GM23338 (cell line): ENCODE results near the gene VMA21. TPM values are rescaled to one million over a fixed set of nuclear protein-coding genes. Genes with fewer than 3 reads are reported as not detected.

ENCODE experiments used
- ATAC-seq: fragments of 200-7000 bp; cut with Tn5 transposase; 3 replicates; pipeline ENCODE4 v1.9.1; 2020
- DNase-seq: peaks from one replicate; pipeline ENCODE4 v3.0.0-alpha.2; 2015; ENCODE audit warnings: low spot score
- H2AFZ ChIP-seq: fragments of 200-600 bp; sonication (generic); 2 replicates; pipeline ENCODE4 v1.8.0; 2016; ENCODE audit warnings: antibody characterized with exemption, mild to moderate bottlenecking, moderate library complexity
- H3F3A ChIP-seq: fragments of 200-600 bp; sonication (generic); replicated peaks from 2 replicates; pipeline ENCODE4 v1.8.0; 2017; ENCODE audit warnings: antibody characterized with exemption, mixed run types, low read depth
- H3K27ac ChIP-seq: fragments of 200-600 bp; sonication (generic); 2 replicates; pipeline ENCODE4 v1.6.1; 2016; ENCODE audit warnings: low read depth
- H3K27me3 ChIP-seq: fragments of 200-600 bp; sonication (generic); 2 replicates; pipeline ENCODE4 v1.8.0; 2016; ENCODE audit warnings: mild to moderate bottlenecking, mixed run types, moderate library complexity; ENCODE audit not compliant: insufficient read depth
- H3K36me3 ChIP-seq: fragments of 200-600 bp; sonication (generic); 2 replicates; pipeline ENCODE4 v1.8.0; 2016; ENCODE audit warnings: mild to moderate bottlenecking; ENCODE audit not compliant: insufficient read depth
- H3K4me1 ChIP-seq: fragments of 200-600 bp; sonication (generic); 2 replicates; pipeline ENCODE4 v1.8.0; 2016; ENCODE audit warnings: mild to moderate bottlenecking, moderate library complexity; ENCODE audit not compliant: insufficient read depth
- H3K4me2 ChIP-seq: fragments of 200-600 bp; sonication (generic); 2 replicates; pipeline ENCODE4 v1.7.1; 2017; ENCODE audit warnings: mixed run types
- H3K4me3 ChIP-seq: fragments of 200-600 bp; sonication (generic); 2 replicates; pipeline ENCODE4 v1.6.1; 2016; ENCODE audit warnings: mixed run types
- H3K79me2 ChIP-seq: fragments of 200-600 bp; sonication (generic); replicated peaks from 2 replicates; pipeline ENCODE4 v1.8.0; 2017; ENCODE audit warnings: mild to moderate bottlenecking; ENCODE audit not compliant: insufficient read depth
- H3K9me2 ChIP-seq: fragments of 200-600 bp; sonication (generic); 2 replicates; pipeline ENCODE4 v1.8.0; 2017; ENCODE audit not compliant: insufficient read depth
- H4K20me1 ChIP-seq: fragments of 200-600 bp; sonication (generic); replicated peaks from 2 replicates; pipeline ENCODE4 v1.8.0; 2017; ENCODE audit warnings: mild to moderate bottlenecking; ENCODE audit not compliant: insufficient read depth
- H3K27ac Mint-ChIP-seq: 2 replicates; pipeline ENCODE4 v1.8.0; 2020; ENCODE audit warnings: inconsistent platforms, mild to moderate bottlenecking, moderate library complexity, mixed read lengths
- H3K27me3 Mint-ChIP-seq: 3 replicates; pipeline ENCODE4 v1.8.0; 2022; ENCODE audit warnings: low read depth, mild to moderate bottlenecking, moderate library complexity, mixed read lengths, inconsistent platforms; ENCODE audit not compliant: insufficient read depth, poor library complexity
- H3K36me3 Mint-ChIP-seq: 3 replicates; pipeline ENCODE4 v1.8.0; 2021; ENCODE audit warnings: low read depth, mild to moderate bottlenecking, inconsistent platforms, moderate library complexity, mixed read lengths
- H3K4me1 Mint-ChIP-seq: 3 replicates; pipeline ENCODE4 v1.8.0; 2020; ENCODE audit warnings: mild to moderate bottlenecking, inconsistent platforms, mixed read lengths
- H3K4me3 Mint-ChIP-seq: 3 replicates; pipeline ENCODE4 v1.8.0; 2021; ENCODE audit warnings: moderate library complexity, mild to moderate bottlenecking, inconsistent platforms, mixed read lengths
- H3K9me3 Mint-ChIP-seq: 3 replicates; pipeline ENCODE4 v1.8.0; 2020; ENCODE audit warnings: moderate library complexity, mild to moderate bottlenecking, inconsistent platforms, mixed read lengths
- CREB1 ChIP-seq: fragments of 250-450 bp; sonication (Bioruptor Pico); IDR thresholded peaks from 2 replicates; pipeline ENCODE4 v1.5.0; 2020; ENCODE audit warnings: low read depth, mild to moderate bottlenecking, moderate library complexity
- CTCF ChIP-seq, 2 experiments: fragments of 200-600 bp in 1 of 2; sonication (generic) in 1 of 2; conservative IDR thresholded peaks; 2 replicates each; pipeline versions ENCODE4 v1.5.1 to v1.6.1; 2016 to 2017; ENCODE audit warnings: antibody characterized with exemption in 2 of 2, low read depth in 2 of 2, mild to moderate bottlenecking in 2 of 2, moderate library complexity in 1 of 2
- EZH2 ChIP-seq: fragments of 200-600 bp; sonication (generic); IDR thresholded peaks from one replicate; pipeline ENCODE4 v1.8.0; 2017; ENCODE audit warnings: antibody characterized with exemption, mild to moderate bottlenecking, low read depth; ENCODE audit not compliant: unreplicated experiment
- JUNB ChIP-seq: IDR thresholded peaks from one replicate; pipeline ENCODE4 v1.6.1; 2016; ENCODE audit warnings: antibody characterized with exemption; ENCODE audit not compliant: unreplicated experiment
- NANOG ChIP-seq: IDR thresholded peaks from 2 replicates; pipeline ENCODE4 v1.6.1; 2016; ENCODE audit warnings: antibody characterized with exemption, borderline replicate concordance
- POLR2AphosphoS5 ChIP-seq: IDR thresholded peaks from 2 replicates; pipeline ENCODE4 v1.6.1; 2016; ENCODE audit warnings: antibody characterized with exemption, low read depth
- STAT1 ChIP-seq: IDR thresholded peaks from one replicate; pipeline ENCODE4 v1.6.1; 2016; ENCODE audit warnings: antibody characterized with exemption; ENCODE audit not compliant: unreplicated experiment
- ZNF114 ChIP-seq: fragments of 250-450 bp; sonication (Bioruptor Pico); IDR thresholded peaks from 2 replicates; pipeline ENCODE4 v1.5.0; 2020; ENCODE audit warnings: mild to moderate bottlenecking, moderate library complexity
- polyA plus RNA-seq: library from polyadenylated mRNA; unstranded; fragments of >200 nt; fragmentation: Nextera tagmentation; extraction: Ambion mirVana; gene quantifications from 2 replicates; pipeline ENCODE4 v1.2.1, GENCODE V29; 2016
- total RNA-seq: library from RNA; depleted of rRNA; stranded (reverse); fragments of >200 nt; shearing (Covaris generic); gene quantifications from 2 replicates; pipeline ENCODE4 v1.2.3, GENCODE V29; 2014
- TF ChIP-seq, protein P1 (sequence below): fragments of 250-450 bp; sonication (Bioruptor Pico); IDR thresholded peaks from 2 replicates; pipeline ENCODE4 v1.5.0; 2020; ENCODE audit warnings: mild to moderate bottlenecking, moderate library complexity

Gene VMA21
- total and polyA plus RNA-seq, 2 experiments from 2014 or later: 34.8 to 90.3 TPM

- ATAC-seq: peak; percentile 95
- H3K4me1 Mint-ChIP-seq: peaks cover 6% of the 10 kb centered on the region; the same call in 2 of the 3 replicates
- peaks cover 3% of the 10 kb centered on the region for H3K27me3 Mint-ChIP-seq
- Histone ChIP-seq H3K27me3 (no peaks in the 10 kb centered on the region), H3K4me2 (peak overlapping the region; percentile 76), H2AFZ (0 out of 2 replicates have a peak overlapping the region, but pooled peaks have one; percentile 28), H4K20me1 (no peaks in the 10 kb centered on the region), H3K4me3 (peak overlapping the region; percentile 40; the same call in 1 of the 2 replicates), H3K4me1 (peaks cover 4% of the 10 kb centered on the region; the same call in 1 of the 2 replicates), H3K79me2 (no peaks in the 10 kb centered on the region), H3K9me2 (no peaks in the 10 kb centered on the region), H3F3A (no peaks in the 10 kb centered on the region), H3K36me3 (no peaks in the 10 kb centered on the region), H3K27ac (no peak overlapping the region)
- H3K9me3 Mint-ChIP-seq: no peaks in the 10 kb centered on the region
- H3K36me3 Mint-ChIP-seq: no peaks in the 10 kb centered on the region
- peak overlapping the region; percentile 60 for H3K4me3 Mint-ChIP-seq
- TF ChIP-seq CREB1 (CRISPR knock-in tag) (no peak), CTCF (conservative IDR thresholded peaks at IDR 0.05; ENCODE audit: low read depth in 2 of 2) (peak; percentile 62 to 78)
- no peak overlapping the region for H3K27ac Mint-ChIP-seq
- DNase-seq: peak; percentile 58
Observed at GRCh38 chrX:151359931-151360871, 36.8 kb upstream of the VMA21 start.

DNA sequence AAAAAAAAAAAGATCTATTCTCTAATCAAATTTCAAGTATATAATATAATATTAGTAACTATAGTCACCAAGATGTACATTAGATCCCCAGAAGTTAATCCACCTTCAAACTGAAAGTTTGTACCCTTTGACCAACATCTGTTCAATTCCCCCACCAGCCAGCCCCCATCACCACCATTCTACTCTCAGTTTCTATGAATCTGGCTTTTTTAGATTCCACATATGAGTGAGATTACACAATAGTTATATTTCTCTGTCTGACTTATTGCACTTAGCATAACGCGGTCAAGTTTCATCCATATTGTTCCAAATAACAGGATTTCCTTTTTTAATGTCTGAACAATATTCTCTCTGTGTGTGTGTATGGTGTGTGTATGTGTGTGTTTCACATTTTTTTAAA lies 33.7 kb upstream of the VMA21 start:
- DNase-seq: no peak
- Histone ChIP-seq H3K9me2 (no peaks in the 10 kb centered on the region), H3K4me2 (no peak overlapping the region), H3F3A (no peaks in the 10 kb centered on the region), H3K36me3 (no peaks in the 10 kb centered on the region), H3K27ac (no peak overlapping the region), H4K20me1 (no peaks in the 10 kb centered on the region), H3K79me2 (no peaks in the 10 kb centered on the region), H3K4me1 (peaks cover 4% of the 10 kb centered on the region; the same call in 1 of the 2 replicates), H2AFZ (no peak overlapping the region), H3K27me3 (no peaks in the 10 kb centered on the region), H3K4me3 (no peak overlapping the region)
- Mint-ChIP-seq H3K4me3 (no peak overlapping the region), H3K4me1 (peaks cover 6% of the 10 kb centered on the region; the same call in 2 of the 3 replicates), H3K27ac (no peak overlapping the region), H3K36me3 (no peaks in the 10 kb centered on the region), H3K9me3 (no peaks in the 10 kb centered on the region), H3K27me3 (peaks cover 3% of the 10 kb centered on the region)
- ATAC-seq: no peak
- TF ChIP-seq POLR2AphosphoS5 (no peak), ZNF114 (CRISPR knock-in tag) (no peak), STAT1 (no peak), CTCF (conservative IDR thresholded peaks at IDR 0.05; ENCODE audit: low read depth in 2 of 2) (no peak), EZH2 (no peak), JUNB (no peak), NANOG (no peak)
- TF ChIP-seq, protein P1, sequence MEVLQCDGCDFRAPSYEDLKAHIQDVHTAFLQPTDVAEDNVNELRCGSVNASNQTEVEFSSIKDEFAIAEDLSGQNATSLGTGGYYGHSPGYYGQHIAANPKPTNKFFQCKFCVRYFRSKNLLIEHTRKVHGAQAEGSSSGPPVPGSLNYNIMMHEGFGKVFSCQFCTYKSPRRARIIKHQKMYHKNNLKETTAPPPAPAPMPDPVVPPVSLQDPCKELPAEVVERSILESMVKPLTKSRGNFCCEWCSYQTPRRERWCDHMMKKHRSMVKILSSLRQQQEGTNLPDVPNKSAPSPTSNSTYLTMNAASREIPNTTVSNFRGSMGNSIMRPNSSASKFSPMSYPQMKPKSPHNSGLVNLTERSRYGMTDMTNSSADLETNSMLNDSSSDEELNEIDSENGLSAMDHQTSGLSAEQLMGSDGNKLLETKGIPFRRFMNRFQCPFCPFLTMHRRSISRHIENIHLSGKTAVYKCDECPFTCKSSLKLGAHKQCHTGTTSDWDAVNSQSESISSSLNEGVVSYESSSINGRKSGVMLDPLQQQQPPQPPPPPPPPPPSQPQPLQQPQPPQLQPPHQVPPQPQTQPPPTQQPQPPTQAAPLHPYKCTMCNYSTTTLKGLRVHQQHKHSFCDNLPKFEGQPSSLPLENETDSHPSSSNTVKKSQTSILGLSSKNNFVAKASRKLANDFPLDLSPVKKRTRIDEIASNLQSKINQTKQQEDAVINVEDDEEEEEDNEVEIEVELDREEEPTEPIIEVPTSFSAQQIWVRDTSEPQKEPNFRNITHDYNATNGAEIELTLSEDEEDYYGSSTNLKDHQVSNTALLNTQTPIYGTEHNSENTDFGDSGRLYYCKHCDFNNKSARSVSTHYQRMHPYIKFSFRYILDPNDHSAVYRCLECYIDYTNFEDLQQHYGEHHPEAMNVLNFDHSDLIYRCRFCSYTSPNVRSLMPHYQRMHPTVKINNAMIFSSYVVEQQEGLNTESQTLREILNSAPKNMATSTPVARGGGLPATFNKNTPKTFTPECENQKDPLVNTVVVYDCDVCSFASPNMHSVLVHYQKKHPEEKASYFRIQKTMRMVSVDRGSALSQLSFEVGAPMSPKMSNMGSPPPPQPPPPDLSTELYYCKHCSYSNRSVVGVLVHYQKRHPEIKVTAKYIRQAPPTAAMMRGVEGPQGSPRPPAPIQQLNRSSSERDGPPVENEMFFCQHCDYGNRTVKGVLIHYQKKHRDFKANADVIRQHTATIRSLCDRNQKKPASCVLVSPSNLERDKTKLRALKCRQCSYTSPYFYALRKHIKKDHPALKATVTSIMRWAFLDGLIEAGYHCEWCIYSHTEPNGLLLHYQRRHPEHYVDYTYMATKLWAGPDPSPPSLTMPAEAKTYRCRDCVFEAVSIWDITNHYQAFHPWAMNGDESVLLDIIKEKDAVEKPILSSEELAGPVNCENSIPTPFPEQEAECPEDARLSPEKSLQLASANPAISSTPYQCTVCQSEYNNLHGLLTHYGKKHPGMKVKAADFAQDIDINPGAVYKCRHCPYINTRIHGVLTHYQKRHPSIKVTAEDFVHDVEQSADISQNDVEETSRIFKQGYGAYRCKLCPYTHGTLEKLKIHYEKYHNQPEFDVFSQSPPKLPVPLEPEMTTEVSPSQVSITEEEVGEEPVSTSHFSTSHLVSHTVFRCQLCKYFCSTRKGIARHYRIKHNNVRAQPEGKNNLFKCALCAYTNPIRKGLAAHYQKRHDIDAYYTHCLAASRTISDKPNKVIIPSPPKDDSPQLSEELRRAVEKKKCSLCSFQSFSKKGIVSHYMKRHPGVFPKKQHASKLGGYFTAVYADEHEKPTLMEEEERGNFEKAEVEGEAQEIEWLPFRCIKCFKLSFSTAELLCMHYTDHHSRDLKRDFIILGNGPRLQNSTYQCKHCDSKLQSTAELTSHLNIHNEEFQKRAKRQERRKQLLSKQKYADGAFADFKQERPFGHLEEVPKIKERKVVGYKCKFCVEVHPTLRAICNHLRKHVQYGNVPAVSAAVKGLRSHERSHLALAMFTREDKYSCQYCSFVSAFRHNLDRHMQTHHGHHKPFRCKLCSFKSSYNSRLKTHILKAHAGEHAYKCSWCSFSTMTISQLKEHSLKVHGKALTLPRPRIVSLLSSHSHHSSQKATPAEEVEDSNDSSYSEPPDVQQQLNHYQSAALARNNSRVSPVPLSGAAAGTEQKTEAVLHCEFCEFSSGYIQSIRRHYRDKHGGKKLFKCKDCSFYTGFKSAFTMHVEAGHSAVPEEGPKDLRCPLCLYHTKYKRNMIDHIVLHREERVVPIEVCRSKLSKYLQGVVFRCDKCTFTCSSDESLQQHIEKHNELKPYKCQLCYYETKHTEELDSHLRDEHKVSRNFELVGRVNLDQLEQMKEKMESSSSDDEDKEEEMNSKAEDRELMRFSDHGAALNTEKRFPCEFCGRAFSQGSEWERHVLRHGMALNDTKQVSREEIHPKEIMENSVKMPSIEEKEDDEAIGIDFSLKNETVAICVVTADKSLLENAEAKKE: no peak
